NCI-H226 (cell line): Measurements from ENCODE around the gene WDR70.
"Not testable (repeated sequence)": the region's sequence is repeated elsewhere in the genome, so short reads cannot be mapped to it uniquely, and the experiment has no call there.

ENCODE experiments used
- DNase-seq: peaks from one replicate; pipeline ENCODE4 v3.0.0-alpha.2; 2015

The WDR70 gene

GRCh38 chr5:37379100-37379628, at the start of gene WDR70:
Gene WDR70 (plus strand): TSS chr5:37379318. CDS start chr5:37379368, 50 bp downstream.
- DNase-seq = peak; percentile 91

GRCh38 chr5:37334754-37335153, 44.4 kb upstream of the WDR70 start:
- DNase-seq = not testable (repeated sequence)

GRCh38 chr5:37342741-37343140, 36.4 kb upstream of the WDR70 start:
- not testable (repeated sequence) for DNase-seq

GRCh38 chr5:37355161-37355560, 24.0 kb upstream of the WDR70 start:
- no peak for DNase-seq

- no peak for DNase-seq
Observed at GRCh38 chr5:37370550-37370863, 8.6 kb upstream of the WDR70 start.

- peak; percentile 93 for DNase-seq
Observed at GRCh38 chr5:37370864-37371726, 8.0 kb upstream of the WDR70 start, which contains the start of gene NUP155. Gene NUP155 (minus strand): TSS chr5:37371106. CDS start chr5:37370977, 129 bp downstream.

GRCh38 chr5:37375091-37375490, 4.0 kb upstream of the WDR70 start:
- DNase-seq = no peak

GRCh38 chr5:37378066-37378465, 1.1 kb upstream of the WDR70 start:
- DNase-seq = not testable (repeated sequence)

- DNase-seq = no peak
Observed at GRCh38 chr5:37391591-37391990, 12.5 kb downstream of the WDR70 start.

- DNase-seq = no peak
Observed at GRCh38 chr5:37396352-37396751, 17.2 kb downstream of the WDR70 start.

GRCh38 chr5:37400501-37400900, 21.4 kb downstream of the WDR70 start:
- no peak for DNase-seq

GRCh38 chr5:37412515-37412914, 33.4 kb downstream of the WDR70 start:
- no peak for DNase-seq

GRCh38 chr5:37415456-37415855, 36.3 kb downstream of the WDR70 start:
- DNase-seq = not testable (repeated sequence)

GRCh38 chr5:37417347-37417746, 38.2 kb downstream of the WDR70 start:
- no peak for DNase-seq

- DNase-seq = no peak
Observed at GRCh38 chr5:37424441-37424840, 45.3 kb downstream of the WDR70 start.

GRCh38 chr5:37428044-37428443, 48.9 kb downstream of the WDR70 start:
- DNase-seq = no peak

- DNase-seq = peak; percentile 9
Observed at GRCh38 chr5:37435261-37435660, 56.1 kb downstream of the WDR70 start.

GRCh38 chr5:37436146-37436934, 57.2 kb downstream of the WDR70 start:
- no peak for DNase-seq

- no peak for DNase-seq
Observed at GRCh38 chr5:37437711-37438110, 58.6 kb downstream of the WDR70 start.

- not testable (repeated sequence) for DNase-seq
Observed at GRCh38 chr5:37445783-37446182, 66.7 kb downstream of the WDR70 start.

GRCh38 chr5:37448941-37449340, 69.8 kb downstream of the WDR70 start:
- no peak for DNase-seq

- DNase-seq = not testable (repeated sequence)
Observed at GRCh38 chr5:37451991-37452390, 72.9 kb downstream of the WDR70 start.

GRCh38 chr5:37453252-37453651, 74.1 kb downstream of the WDR70 start:
- DNase-seq = not testable (repeated sequence)
